MCF 10A (cell line): ENCODE data around the gene RAB31. TPM values are rescaled to one million over a fixed set of nuclear protein-coding genes. Genes with fewer than 3 reads are reported as not detected.
A peak's percentile ranks its signal among the peaks of the same experiment; 100 is the strongest.
"Not testable (repeated sequence)": the region's sequence is repeated elsewhere in the genome, so short reads cannot be mapped to it uniquely, and the experiment has no call there.

ENCODE experiments used
- BruUV-seq: library from RNA; stranded (reverse); fragments of 400-500 nt; replicated peaks from 2 replicates; lab custom pipeline; 2021; lab: Mats Ljungman, UMichigan
- CTCF ChIA-PET: fragments of 300-600 bp; sonication (Branson Sonifier 250); formaldehyde crosslinking; extraction: SDS; loops from one replicate; lab custom pipeline; 2021; ENCODE audit warnings: antibody characterized with exemption, inconsistent platforms; lab: Yijun Ruan, JAX
- POLR2A ChIA-PET: fragments of 300-600, 350-650 bp; sonication (Branson Sonifier 250); formaldehyde crosslinking; extraction: SDS; loops from one replicate; lab custom pipeline; 2020; ENCODE audit warnings: antibody characterized with exemption, inconsistent platforms; lab: Yijun Ruan, JAX
- DNase-seq: peaks from one replicate; pipeline ENCODE4 v3.0.0-alpha.2; 2018; ENCODE audit not compliant: unreplicated experiment
- H3K27ac Mint-ChIP-seq: one replicate; pipeline ENCODE4 v1.8.0; 2022; ENCODE audit warnings: mild to moderate bottlenecking, low read depth, mixed read lengths; ENCODE audit not compliant: unreplicated experiment
- H3K27me3 Mint-ChIP-seq: one replicate; pipeline ENCODE4 v1.8.0; 2022; ENCODE audit warnings: mixed read lengths; ENCODE audit not compliant: insufficient read depth, unreplicated experiment
- H3K36me3 Mint-ChIP-seq: one replicate; pipeline ENCODE4 v1.8.0; 2022; ENCODE audit warnings: mild to moderate bottlenecking, moderate library complexity, mixed read lengths; ENCODE audit not compliant: insufficient read depth, unreplicated experiment
- H3K4me1 Mint-ChIP-seq: one replicate; pipeline ENCODE4 v1.8.0; 2022; ENCODE audit warnings: mixed read lengths; ENCODE audit not compliant: insufficient read depth, unreplicated experiment
- H3K4me3 Mint-ChIP-seq: one replicate; pipeline ENCODE4 v1.8.0; 2022; ENCODE audit warnings: mild to moderate bottlenecking, moderate library complexity, mixed read lengths; ENCODE audit not compliant: unreplicated experiment
- H3K9me3 Mint-ChIP-seq: one replicate; pipeline ENCODE4 v1.8.0; 2022; ENCODE audit warnings: mixed read lengths; ENCODE audit not compliant: unreplicated experiment
- CTCF ChIP-seq: fragments of 200-600 bp; IDR thresholded peaks from one replicate; pipeline ENCODE4 v1.8.0; 2022; ENCODE audit warnings: antibody characterized with exemption, mild to moderate bottlenecking; ENCODE audit not compliant: unreplicated experiment
- intact Hi-C: fragments of 100-400 bp; cut with micrococcal nuclease; formaldehyde crosslinking; loops from 2 replicates; pipeline ENCODE4 v1.14.1; 2022
- total RNA-seq: library from RNA; stranded (reverse); gene quantifications from 2 replicates; pipeline ENCODE4 v1.2.3, GENCODE V29; 2022

The RAB31 gene
- total RNA-seq, 1 experiment from 2014 or later: 6.1 TPM

- peak; percentile 18 for DNase-seq
Measured at GRCh38 chr18:9671214-9671613, 36.9 kb upstream of the RAB31 start.

DNA sequence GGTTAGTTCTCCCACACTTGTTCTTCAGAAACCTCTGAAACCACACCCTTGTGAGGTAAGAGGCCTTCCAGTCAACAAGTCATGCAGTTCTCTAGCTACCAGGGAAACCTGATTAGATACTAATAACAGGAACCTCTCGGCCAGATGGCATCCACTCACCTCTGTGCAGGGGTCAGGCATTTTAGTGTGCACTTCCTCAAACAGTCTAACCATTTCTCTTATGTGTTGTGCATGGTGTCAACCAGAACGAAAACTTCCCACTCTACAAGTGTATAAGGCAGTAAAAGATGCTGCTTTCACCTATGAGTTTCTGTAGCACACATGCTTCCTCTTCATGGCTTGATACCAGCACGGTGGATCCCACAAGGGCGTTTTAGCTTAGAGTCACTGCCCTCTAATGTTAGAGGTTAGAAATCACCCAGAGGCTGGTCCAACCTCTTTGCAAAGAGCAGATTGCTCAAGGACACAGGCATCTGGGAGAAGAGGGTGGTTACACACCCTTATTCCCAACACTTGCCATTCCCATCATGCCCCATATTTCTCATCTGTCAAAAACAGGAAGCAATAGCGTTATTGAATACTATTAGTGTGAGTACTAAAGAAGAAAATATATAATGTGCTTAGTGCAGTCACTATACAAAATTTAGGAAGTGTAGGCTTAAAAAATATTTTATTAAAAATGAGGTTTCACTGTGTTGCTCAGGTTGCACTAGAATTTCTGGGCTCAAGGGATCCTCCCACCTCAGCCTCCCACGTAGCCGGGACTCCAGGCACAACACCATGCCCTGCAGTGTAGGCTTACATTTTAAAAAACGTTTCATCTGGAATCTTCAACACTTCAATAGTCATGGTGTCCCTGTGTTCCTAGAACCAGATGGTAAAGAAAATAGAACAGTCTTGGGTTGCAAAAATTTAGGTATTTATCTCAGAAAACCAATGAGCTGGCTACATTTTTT, 34.5 kb upstream of the RAB31 start:
- Mint-ChIP-seq H3K4me1 (peaks cover 17% of the 10 kb centered on the region), H3K4me3 (peak overlapping the region; percentile 43), H3K36me3 (peaks cover 2% of the 10 kb centered on the region), H3K27me3 (no peaks in the 10 kb centered on the region), H3K9me3 (no peaks in the 10 kb centered on the region), H3K27ac (peak overlapping the region; percentile 94)
- intact Hi-C loops: loop anchor here (1.0 kb wide), 2 partner anchors 61 to 98 kb away; no protein-coding TSS in a partner anchor
- TF ChIP-seq CTCF: peak; percentile 21
- peak; percentile 93 for DNase-seq
- POLR2A ChIA-PET: interaction anchor here (0.6 to 5.2 kb wide), 25 partner anchors 10 to 279 kb away, joined by 3 to 53 read pairs (median 5); partner anchors contain the start of gene VAPA
- CTCF ChIA-PET: interaction anchor here (0.6 to 2.4 kb wide), 17 partner anchors 8 to 103 kb away, joined by 3 to 20 read pairs (median 5); no protein-coding TSS in a partner anchor
- BruUV-seq: TSS peak; percentile 55

More at GRCh38 chr18:9671214-9671613, 36.9 kb upstream of the RAB31 start:
- no peaks in the 10 kb centered on the region for H3K27me3 Mint-ChIP-seq
- intact Hi-C loops: no loop called here
- H3K36me3 Mint-ChIP-seq: no peaks in the 10 kb centered on the region
- TF ChIP-seq CTCF: no peak
- H3K27ac Mint-ChIP-seq: peak overlapping the region; percentile 43
- H3K4me3 Mint-ChIP-seq: no peak overlapping the region
- H3K4me1 Mint-ChIP-seq: peaks cover 17% of the 10 kb centered on the region
- no peaks in the 10 kb centered on the region for H3K9me3 Mint-ChIP-seq
- ChIA-PET CTCF (interaction anchor here (0.7 kb wide), 2 partner anchors 12 to 13 kb away, joined by 3 read pairs; no protein-coding TSS in a partner anchor), POLR2A (interaction anchor here (0.8 to 5.2 kb wide), 9 partner anchors 8 to 243 kb away, joined by 3 to 53 read pairs (median 5); partner anchors contain the start of gene VAPA)
- no TSS peak for BruUV-seq

DNA sequence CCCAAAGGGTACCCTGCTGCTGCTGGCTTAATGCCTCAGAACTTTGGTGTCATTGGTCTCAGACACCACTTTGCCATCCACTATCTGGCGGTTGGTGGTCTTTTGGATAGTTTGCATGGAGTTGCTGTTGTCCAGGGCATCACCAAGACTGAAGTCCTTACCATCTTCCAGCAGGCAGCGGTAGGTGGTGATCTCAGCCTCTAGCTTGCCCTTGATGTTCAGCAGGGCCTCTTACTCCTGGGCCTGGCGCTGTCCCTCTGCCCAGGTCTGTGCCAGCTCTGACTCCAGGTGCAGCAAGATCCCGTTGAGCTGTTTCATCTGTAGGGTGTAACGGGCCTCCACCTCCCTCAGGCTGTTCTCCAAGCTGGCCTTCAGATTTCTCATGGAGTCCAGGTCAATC, 29.9 kb upstream of the RAB31 start:
- H3K27me3 Mint-ChIP-seq, POLR2A ChIA-PET, H3K27ac Mint-ChIP-seq, H3K9me3 Mint-ChIP-seq, H3K4me1 Mint-ChIP-seq, H3K4me3 Mint-ChIP-seq, intact Hi-C loops, BruUV-seq, H3K36me3 Mint-ChIP-seq, DNase-seq: not testable (repeated sequence)
- CTCF ChIA-PET: interaction anchor here (0.6 to 2.1 kb wide), 5 partner anchors 45 to 604 kb away, joined by 3 to 8 read pairs (median 3); no protein-coding TSS in a partner anchor

DNA sequence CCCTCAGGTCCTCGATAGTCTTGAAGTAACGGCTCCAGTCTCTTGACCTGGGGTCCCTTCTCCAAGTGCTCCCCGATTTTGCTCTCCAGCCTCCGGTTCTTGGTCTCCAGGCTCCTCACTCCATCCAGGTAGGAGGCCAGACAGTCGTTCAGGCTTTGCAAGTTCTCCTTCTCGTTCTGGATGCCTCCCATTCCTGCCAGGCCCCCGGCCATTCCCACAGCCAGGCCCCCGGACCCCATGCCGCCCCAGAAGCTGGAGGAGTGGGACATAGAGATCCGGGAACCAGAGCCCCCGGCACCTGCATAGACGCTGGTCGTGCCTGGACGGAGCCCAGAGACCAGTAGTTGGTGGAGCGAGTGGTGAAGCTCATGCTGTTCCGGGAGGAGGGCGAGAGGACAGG, 29.0 kb upstream of the RAB31 start:
- peaks cover 6% of the 10 kb centered on the region for H3K36me3 Mint-ChIP-seq
- DNase-seq: no peak
- no peak overlapping the region for H3K27ac Mint-ChIP-seq
- CTCF ChIA-PET: interaction anchor here (0.6 to 2.1 kb wide), 3 partner anchors 44 to 287 kb away, joined by 3 to 8 read pairs (median 3); no protein-coding TSS in a partner anchor
- no peaks in the 10 kb centered on the region for H3K27me3 Mint-ChIP-seq
- TF ChIP-seq CTCF: no peak
- intact Hi-C loops: no loop called here
- no TSS peak for BruUV-seq
- H3K4me3 Mint-ChIP-seq: no peak overlapping the region
- H3K9me3 Mint-ChIP-seq: no peaks in the 10 kb centered on the region
- peaks cover 5% of the 10 kb centered on the region for H3K4me1 Mint-ChIP-seq
- POLR2A ChIA-PET: no interaction called here
